Stomach (tissue), 4 donors: ENCODE results near the gene SLC26A2.

Experiments used
- POLR2A ChIP-seq, 4 donors: fragments of 450-650 bp; IDR thresholded peaks; one replicate each; pipeline ENCODE4 v1.6.1; 2016; ENCODE audit warnings: antibody characterized with exemption in 4 of 4, control low read depth in 2 of 4, mild to moderate bottlenecking in 1 of 4, moderate library complexity in 1 of 4
- POLR2AphosphoS5 ChIP-seq, 3 donors: sonication (generic); formaldehyde crosslinking; IDR thresholded peaks; one replicate each; pipeline ENCODE4 v1.6.1; 2016; ENCODE audit warnings: antibody characterized with exemption in 3 of 3
- TF ChIP-seq, protein P1 (sequence below), 7 experiments: fragments of 450-650 bp in 4 of 7; fragments of 200-600 bp in 3 of 7; sonication (generic) in 3 of 7; IDR thresholded peaks; one replicate each; pipeline ENCODE4 v1.5.1; 2016 to 2019; ENCODE audit warnings: antibody characterized with exemption in 7 of 7, control low read depth in 2 of 7, mild to moderate bottlenecking in 1 of 7

DNA sequence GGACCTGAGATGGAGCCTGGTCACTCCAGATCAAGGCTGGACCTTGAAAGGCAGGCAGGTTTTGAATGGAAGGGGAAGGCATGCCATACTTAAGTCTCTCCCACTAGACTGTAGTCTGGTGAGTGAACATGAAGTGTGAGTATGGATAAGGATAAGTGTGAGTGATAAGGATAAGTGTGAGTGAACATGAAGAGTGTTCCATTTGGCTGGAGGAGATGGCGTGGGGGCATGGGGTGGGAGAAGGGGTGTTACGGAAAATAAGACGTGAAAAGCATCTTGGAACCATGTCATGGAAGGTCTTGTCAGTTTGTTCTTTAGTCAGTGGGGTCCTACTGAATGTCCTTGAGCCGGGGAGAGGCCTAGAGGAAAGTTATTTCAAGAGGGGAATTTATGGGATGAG, 72.8 kb downstream of the SLC26A2 start:
- TF ChIP-seq, protein P1, sequence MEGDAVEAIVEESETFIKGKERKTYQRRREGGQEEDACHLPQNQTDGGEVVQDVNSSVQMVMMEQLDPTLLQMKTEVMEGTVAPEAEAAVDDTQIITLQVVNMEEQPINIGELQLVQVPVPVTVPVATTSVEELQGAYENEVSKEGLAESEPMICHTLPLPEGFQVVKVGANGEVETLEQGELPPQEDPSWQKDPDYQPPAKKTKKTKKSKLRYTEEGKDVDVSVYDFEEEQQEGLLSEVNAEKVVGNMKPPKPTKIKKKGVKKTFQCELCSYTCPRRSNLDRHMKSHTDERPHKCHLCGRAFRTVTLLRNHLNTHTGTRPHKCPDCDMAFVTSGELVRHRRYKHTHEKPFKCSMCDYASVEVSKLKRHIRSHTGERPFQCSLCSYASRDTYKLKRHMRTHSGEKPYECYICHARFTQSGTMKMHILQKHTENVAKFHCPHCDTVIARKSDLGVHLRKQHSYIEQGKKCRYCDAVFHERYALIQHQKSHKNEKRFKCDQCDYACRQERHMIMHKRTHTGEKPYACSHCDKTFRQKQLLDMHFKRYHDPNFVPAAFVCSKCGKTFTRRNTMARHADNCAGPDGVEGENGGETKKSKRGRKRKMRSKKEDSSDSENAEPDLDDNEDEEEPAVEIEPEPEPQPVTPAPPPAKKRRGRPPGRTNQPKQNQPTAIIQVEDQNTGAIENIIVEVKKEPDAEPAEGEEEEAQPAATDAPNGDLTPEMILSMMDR (IDR thresholded peaks at IDR 0.05) = no peak
- TF ChIP-seq POLR2A (IDR thresholded peaks at IDR 0.05) (no peak), POLR2AphosphoS5 (IDR thresholded peaks at IDR 0.05) (no peak)
